ENCODE data around the gene SETD4.

SETD4 gene

GRCh38 chr21:36047139-36047538, 13.2 kb downstream of the SETD4 start:
- no peak for DNase-seq (ENCODE audit: low read depth in 2 of 2)

- no peak for DNase-seq (ENCODE audit: low read depth in 2 of 2)
Observed at GRCh38 chr21:36045993-36046392, 14.3 kb downstream of the SETD4 start.

- no peak for DNase-seq (ENCODE audit: low read depth in 2 of 2)
Observed at GRCh38 chr21:36044056-36044455, 16.3 kb downstream of the SETD4 start.

- no peak for DNase-seq (ENCODE audit: low read depth in 2 of 2)
Observed at GRCh38 chr21:36041910-36042309, 18.4 kb downstream of the SETD4 start.

GRCh38 chr21:36040389-36040788, 19.9 kb downstream of the SETD4 start:
- DNase-seq (ENCODE audit: low read depth in 2 of 2) = no peak

GRCh38 chr21:36039861-36040260, 20.5 kb downstream of the SETD4 start:
- no peak for DNase-seq (ENCODE audit: low read depth in 2 of 2)

GRCh38 chr21:36038701-36039497, 21.4 kb downstream of the SETD4 start:
- no peak for DNase-seq (ENCODE audit: low read depth in 2 of 2)

- DNase-seq (ENCODE audit: low read depth in 2 of 2) = no peak
Observed at GRCh38 chr21:36035381-36035791, 24.9 kb downstream of the SETD4 start.

- DNase-seq (ENCODE audit: low read depth in 2 of 2) = no peak
Observed at GRCh38 chr21:36034211-36034913, 26.0 kb downstream of the SETD4 start.

- no peak for DNase-seq (ENCODE audit: low read depth in 2 of 2)
Observed at GRCh38 chr21:36032647-36033406, 27.5 kb downstream of the SETD4 start.

GRCh38 chr21:36030581-36031189, 29.6 kb downstream of the SETD4 start:
- no peak for DNase-seq (ENCODE audit: low read depth in 2 of 2)

- no peak for DNase-seq (ENCODE audit: low read depth in 2 of 2)
Observed at GRCh38 chr21:36029309-36029708, 31.0 kb downstream of the SETD4 start.

GRCh38 chr21:36028127-36029069, 31.9 kb downstream of the SETD4 start:
- DNase-seq (ENCODE audit: low read depth in 2 of 2) = peak; percentile 38 to 53

- no peak for DNase-seq (ENCODE audit: low read depth in 2 of 2)
Observed at GRCh38 chr21:36027347-36027746, 33.0 kb downstream of the SETD4 start.

- DNase-seq (ENCODE audit: low read depth in 2 of 2) = no peak
Observed at GRCh38 chr21:36024782-36025181, 35.5 kb downstream of the SETD4 start.

- DNase-seq (ENCODE audit: low read depth in 2 of 2) = no peak
Observed at GRCh38 chr21:36023092-36023480, 37.2 kb downstream of the SETD4 start.

- no peak for DNase-seq (ENCODE audit: low read depth in 2 of 2)
Observed at GRCh38 chr21:36022427-36023091, 37.8 kb downstream of the SETD4 start.

- no peak for DNase-seq (ENCODE audit: low read depth in 2 of 2)
Observed at GRCh38 chr21:36021251-36021837, 39.0 kb downstream of the SETD4 start.

GRCh38 chr21:36015045-36015444, 45.3 kb downstream of the SETD4 start:
- DNase-seq (ENCODE audit: low read depth in 2 of 2) = no peak

GRCh38 chr21:36010801-36011200, 49.5 kb downstream of the SETD4 start:
- no peak for DNase-seq (ENCODE audit: low read depth in 2 of 2)

Measured in stimulated activated CD8-positive, alpha-beta memory T cell treated with anti-CD3 and anti-CD28 coated beads, Interleukin-2, amount 100 ng/mL, for 1 hour (primary cell).